ENCODE results near the gene STARD3. TPM values are rescaled to one million over a fixed set of nuclear protein-coding genes. Genes with fewer than 3 reads are reported as not detected.

STARD3 gene
- total RNA-seq, 4 donors from 2014 or later: 51.7 to 156 (median 83.9) TPM

- WGBS: 87% methylated on average over 10 of the region's 10 CpGs
- Histone ChIP-seq H3K36me3 (peaks cover 81% of the 10 kb centered on the region), H3K4me3 (no peak overlapping the region), H3K27ac (no peak overlapping the region), H3K27me3 (no peaks in the 10 kb centered on the region), H3K9me3 (no peaks in the 10 kb centered on the region), H3K4me1 (peaks cover 26% of the 10 kb centered on the region)
- DNase-seq (ENCODE audit: low spot score in 2 of 2): no peak
- TF ChIP-seq POLR2A (IDR thresholded peaks at IDR 0.05): no peak
- TF ChIP-seq CTCF (IDR thresholded peaks at IDR 0.05): no peak
- no peak for TF ChIP-seq EP300 (IDR thresholded peaks at IDR 0.05)
- TF ChIP-seq POLR2AphosphoS5 (IDR thresholded peaks at IDR 0.05): no peak
Measured at GRCh38 chr17:39711851-39712250, 74.9 kb downstream of the STARD3 start.

Other genes starting within 250 kb of the STARD3 start
- 10 to 100 TPM; 21.0 to 40.7 (median 26.4) TPM for gene FBXL20, start 235.5 kb upstream of the STARD3 start, total RNA-seq
- 10 to 100 TPM; 26.8 to 32.4 (median 29.8) TPM for gene MED1, start 185.9 kb upstream of the STARD3 start, total RNA-seq
- 10 to 100 TPM; 50.7 to 97.9 (median 54.4) TPM for gene CDK12, start 175.7 kb upstream of the STARD3 start, total RNA-seq
- gene NEUROD2, start 29.2 kb upstream of the STARD3 start, total RNA-seq: not detected
- 100 to 1,000 TPM in 1 of 4 donors, 10 to 100 TPM in 3; 43.7 to 112 (median 70.4) TPM for gene PPP1R1B, start 10.2 kb upstream of the STARD3 start, total RNA-seq
- 1 to 10 TPM in 2 of 4 donors, under 1 TPM in 1, not detected in 1; 0.57 to 2.4 (median 1.1) TPM for gene TCAP, start 28.2 kb downstream of the STARD3 start, total RNA-seq
- 1 to 10 TPM in 2 of 4 donors, under 1 TPM in 2; 0.53 to 1.6 (median 1.1) TPM for gene PNMT, start 31.3 kb downstream of the STARD3 start, total RNA-seq
- gene PGAP3, start 50.9 kb downstream of the STARD3 start, total RNA-seq: 10 to 100 TPM; 25.7 to 41.5 (median 32.7) TPM
- 100 to 1,000 TPM; 144 to 192 (median 173) TPM for gene ERBB2, start 62.9 kb downstream of the STARD3 start, total RNA-seq
- gene MIEN1, start 93.4 kb downstream of the STARD3 start, total RNA-seq: 10 to 100 TPM; 43.6 to 54.1 (median 52.1) TPM
- 100 to 1,000 TPM in 1 of 4 donors, 10 to 100 TPM in 3; 49.4 to 114 (median 72.4) TPM for gene GRB7, start 100.8 kb downstream of the STARD3 start, total RNA-seq
- 1 to 10 TPM in 2 of 4 donors, under 1 TPM in 2; 0.60 to 1.9 (median 1.1) TPM for gene IKZF3, start 227.2 kb downstream of the STARD3 start, total RNA-seq
- not detected for gene ZPBP2, start 231.1 kb downstream of the STARD3 start, total RNA-seq